OCI-LY1 (cell line): ENCODE results near the gene USP15.

Experiments
- H2AFZ ChIP-seq: fragments of 200-600 bp; sonication (generic), shearing (Covaris generic); 2 replicates; pipeline ENCODE4 v1.6.0; 2014; ENCODE audit warnings: antibody characterized with exemption, mild to moderate bottlenecking, low read length
- H3F3A ChIP-seq: fragments of 200-600 bp; sonication (generic), shearing (Covaris generic); 2 replicates; pipeline ENCODE4 v1.6.0; 2014; ENCODE audit warnings: mild to moderate bottlenecking, antibody characterized with exemption, low read length, moderate library complexity; ENCODE audit not compliant: insufficient read depth
- H3K27ac ChIP-seq: fragments of 200-600 bp; sonication (generic); 2 replicates; pipeline ENCODE4 v1.5.1; 2014; ENCODE audit warnings: low read length, mixed run types, mild to moderate bottlenecking, low read depth; ENCODE audit not compliant: poor library complexity, severe bottlenecking
- H3K27me3 ChIP-seq: fragments of 200-600 bp; sonication (generic); 2 replicates; pipeline ENCODE4 v1.6.0; 2014; ENCODE audit warnings: antibody characterized with exemption, mild to moderate bottlenecking, low read length, moderate library complexity; ENCODE audit not compliant: insufficient read depth
- H3K36me3 ChIP-seq: fragments of 200-600 bp; sonication (generic); 2 replicates; pipeline ENCODE4 v1.6.1; 2014; ENCODE audit warnings: mild to moderate bottlenecking, antibody characterized with exemption, low read length, moderate library complexity, mixed read lengths; ENCODE audit not compliant: insufficient read depth
- H3K4me1 ChIP-seq: fragments of 200-600 bp; sonication (generic); 2 replicates; pipeline ENCODE4 v1.5.1; 2014; ENCODE audit warnings: mild to moderate bottlenecking, low read length, moderate library complexity; ENCODE audit not compliant: insufficient read depth, severe bottlenecking
- H3K4me2 ChIP-seq: fragments of 200-600 bp; sonication (generic), shearing (Covaris generic); 2 replicates; pipeline ENCODE4 v1.6.1; 2014; ENCODE audit warnings: low read length
- H3K4me3 ChIP-seq: fragments of 200-600 bp; sonication (generic); 2 replicates; pipeline ENCODE4 v1.5.1; 2014; ENCODE audit warnings: low read length, low read depth, mild to moderate bottlenecking, mixed read lengths; ENCODE audit not compliant: poor library complexity, severe bottlenecking
- H3K79me2 ChIP-seq: fragments of 200-600 bp; shearing (Covaris generic); 2 replicates; pipeline ENCODE4 v1.6.1; 2016; ENCODE audit warnings: mixed run types, low read length, mixed read lengths; ENCODE audit not compliant: insufficient read depth
- H3K9ac ChIP-seq: fragments of 200-600 bp; sonication (generic), shearing (Covaris generic); 2 replicates; pipeline ENCODE4 v1.6.1; 2014; ENCODE audit warnings: mild to moderate bottlenecking, low read length, mixed read lengths
- H3K9me2 ChIP-seq: fragments of 200-600 bp; sonication (generic), shearing (Covaris generic); 2 replicates; pipeline ENCODE4 v1.6.1; 2014; ENCODE audit warnings: low read depth, mild to moderate bottlenecking, low read length, mixed read lengths
- H3K9me3 ChIP-seq: fragments of 200-600 bp; shearing (Covaris generic); 2 replicates; pipeline ENCODE4 v1.6.1; 2014; ENCODE audit warnings: low read length, mixed read lengths
- H4K20me1 ChIP-seq: fragments of 200-600 bp; sonication (generic), shearing (Covaris generic); 2 replicates; pipeline ENCODE4 v1.6.0; 2016; ENCODE audit warnings: mild to moderate bottlenecking, low read length; ENCODE audit not compliant: insufficient read depth
- CTCF ChIP-seq: fragments of 200-600 bp; sonication (generic), shearing (Covaris generic); IDR thresholded peaks from 2 replicates; pipeline ENCODE4 v1.5.1; 2017; ENCODE audit warnings: mild to moderate bottlenecking, antibody characterized with exemption, low read length, moderate library complexity, mixed read lengths
- EZH2 ChIP-seq: fragments of 200-600 bp; sonication (generic), shearing (Covaris generic); IDR thresholded peaks from 2 replicates; pipeline ENCODE4 v1.8.0; 2017; ENCODE audit warnings: borderline replicate concordance, mixed run types, mild to moderate bottlenecking, antibody characterized with exemption, low read length, moderate library complexity, mixed read lengths

The USP15 gene

GRCh38 chr12:62267480-62267879 is 7.3 kb downstream of the USP15 start:
- H3K27ac ChIP-seq, result no peak overlapping the region
- no peak overlapping the region for H3K4me2 ChIP-seq
- no peak overlapping the region for H3K9ac ChIP-seq

GRCh38 chr12:62268956-62269355 is 8.8 kb downstream of the USP15 start:
- Histone ChIP-seq H3K4me2 (no peak overlapping the region), H3K9me3 (no peaks in the 10 kb centered on the region), H3F3A (no peaks in the 10 kb centered on the region), H4K20me1 (no peaks in the 10 kb centered on the region), H3K36me3 (no peaks in the 10 kb centered on the region), H3K9ac (no peak overlapping the region), H2AFZ (no peak overlapping the region), H3K27ac (no peak overlapping the region), H3K79me2 (peaks cover 100% of the 10 kb centered on the region), H3K27me3 (no peaks in the 10 kb centered on the region), H3K4me3 (no peak overlapping the region), H3K4me1 (peaks cover 14% of the 10 kb centered on the region), H3K9me2 (no peaks in the 10 kb centered on the region)
- TF ChIP-seq CTCF, result no peak
- no peak for TF ChIP-seq EZH2

More at GRCh38 chr12:62267480-62267879, 7.3 kb downstream of the USP15 start:
- H3K9me3 ChIP-seq, result no peaks in the 10 kb centered on the region
- H3K36me3 ChIP-seq, result no peaks in the 10 kb centered on the region
- TF ChIP-seq CTCF (no peak), EZH2 (no peak)
- H3K4me1 ChIP-seq, result peaks cover 29% of the 10 kb centered on the region
- H3K27me3 ChIP-seq, result no peaks in the 10 kb centered on the region
- no peaks in the 10 kb centered on the region for H3K9me2 ChIP-seq
- H3K4me3 ChIP-seq, result no peak overlapping the region
- H3F3A ChIP-seq, result no peaks in the 10 kb centered on the region
- H2AFZ ChIP-seq, result no peak overlapping the region
- H3K79me2 ChIP-seq, result peaks cover 100% of the 10 kb centered on the region
- H4K20me1 ChIP-seq, result no peaks in the 10 kb centered on the region

GRCh38 chr12:62269464-62270228 is 9.4 kb downstream of the USP15 start:
- Histone ChIP-seq H3K4me3 (no peak overlapping the region), H4K20me1 (no peaks in the 10 kb centered on the region), H3K4me2 (no peak overlapping the region), H3K79me2 (peaks cover 100% of the 10 kb centered on the region), H3K4me1 (peaks cover 8% of the 10 kb centered on the region), H3F3A (no peaks in the 10 kb centered on the region), H3K9me3 (no peaks in the 10 kb centered on the region), H2AFZ (no peak overlapping the region), H3K9me2 (no peaks in the 10 kb centered on the region), H3K9ac (no peak overlapping the region), H3K27me3 (no peaks in the 10 kb centered on the region), H3K27ac (no peak overlapping the region), H3K36me3 (no peaks in the 10 kb centered on the region)
- TF ChIP-seq CTCF (no peak), EZH2 (no peak)
